HG03469 (cell line): ENCODE measurements around the gene C18orf63.
"Not testable (repeated sequence)": the region's sequence is repeated elsewhere in the genome, so short reads cannot be mapped to it uniquely, and the experiment has no call there.

Experiments
- ATAC-seq: cut with Tn5 transposase; IDR thresholded peaks from one replicate; pipeline ENCODE4 v1.9.1; 2021; ENCODE audit warnings: mild to moderate bottlenecking, moderate library complexity, moderate number of reproducible peaks; ENCODE audit not compliant: unreplicated experiment

C18orf63 gene

DNA sequence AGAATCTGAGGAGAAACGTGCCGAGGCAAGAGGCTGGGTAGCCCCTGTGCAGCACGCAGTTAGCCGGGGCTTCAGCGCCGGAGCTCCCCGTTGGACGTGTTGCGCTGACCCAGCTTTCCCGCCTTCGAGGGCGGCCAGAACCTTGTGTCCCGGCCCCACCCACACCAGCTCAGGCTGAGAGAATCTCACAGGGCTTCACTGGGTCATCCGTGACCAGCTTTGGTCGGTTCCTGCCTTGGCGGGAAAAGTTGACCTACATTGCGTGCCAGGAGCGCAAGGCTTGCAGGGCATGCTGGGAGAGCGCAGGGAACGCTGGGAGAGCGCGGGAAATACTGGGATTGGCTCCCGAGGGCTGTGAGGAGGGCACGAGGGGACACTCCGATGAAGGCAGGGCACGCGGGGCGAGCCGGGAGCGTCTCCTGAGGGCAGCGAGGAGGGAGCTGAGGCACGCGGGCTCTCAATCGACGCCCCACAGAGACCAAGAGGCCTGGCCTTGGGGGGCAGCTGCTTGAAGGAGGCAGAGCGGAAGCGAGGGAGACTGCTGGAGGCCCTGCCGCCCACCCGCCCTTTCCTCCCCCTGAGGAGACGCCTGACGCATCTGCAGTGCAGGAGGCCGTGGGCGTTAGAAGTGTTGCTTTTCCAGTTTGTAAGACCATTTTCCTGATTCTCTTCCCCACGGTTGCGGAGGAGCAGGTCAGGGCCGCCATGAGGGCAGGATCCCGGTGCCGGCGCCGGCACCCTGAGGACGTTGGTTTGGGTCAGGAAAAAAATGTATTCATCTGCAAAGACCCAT lies at the start of gene C18orf63:
Gene C18orf63 (plus strand): TSS at position 376 of the 793 bp plus-strand sequence. CDS start 2,027 bp downstream, outside the sequence.
- no peak for ATAC-seq

DNA sequence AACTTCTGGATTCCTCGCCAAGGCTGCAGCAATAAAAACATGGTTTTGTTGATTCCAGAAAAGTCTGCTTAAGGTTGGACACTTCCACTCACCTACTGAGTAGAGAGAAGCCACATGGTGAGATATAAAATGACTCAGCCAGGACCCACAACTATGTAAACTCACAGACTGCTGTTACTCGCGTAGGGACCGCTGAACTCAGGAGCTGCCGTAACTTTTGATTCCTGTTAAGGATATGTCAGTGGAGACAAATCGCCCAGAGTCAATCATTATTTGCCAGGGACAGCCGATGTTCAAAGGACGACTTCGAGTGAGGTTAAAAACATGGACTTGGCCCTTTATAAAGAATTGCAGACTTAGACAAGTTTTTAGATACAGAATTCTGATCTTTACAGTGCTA lies 49.5 kb upstream of the C18orf63 start:
- ATAC-seq = no peak

DNA sequence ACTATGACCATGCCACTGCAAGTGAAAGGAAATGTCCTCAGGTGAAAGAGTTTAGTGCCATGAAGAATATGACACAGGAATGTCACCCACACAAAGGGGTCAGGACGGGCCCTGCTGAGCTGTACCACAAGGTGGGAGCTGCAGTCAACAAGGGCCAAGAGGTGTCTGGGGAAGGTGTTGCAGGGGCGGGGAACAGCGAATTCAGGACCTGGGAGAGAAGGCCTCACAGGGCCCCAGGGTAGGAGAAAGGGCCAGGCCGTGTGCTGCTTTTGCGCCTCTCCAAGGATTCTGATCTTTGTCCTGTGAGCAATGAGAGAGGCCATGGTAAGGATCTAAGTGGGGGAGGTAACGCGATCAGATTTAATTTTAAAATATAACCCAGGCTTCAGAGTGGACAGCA lies 47.5 kb upstream of the C18orf63 start:
- no peak for ATAC-seq

DNA sequence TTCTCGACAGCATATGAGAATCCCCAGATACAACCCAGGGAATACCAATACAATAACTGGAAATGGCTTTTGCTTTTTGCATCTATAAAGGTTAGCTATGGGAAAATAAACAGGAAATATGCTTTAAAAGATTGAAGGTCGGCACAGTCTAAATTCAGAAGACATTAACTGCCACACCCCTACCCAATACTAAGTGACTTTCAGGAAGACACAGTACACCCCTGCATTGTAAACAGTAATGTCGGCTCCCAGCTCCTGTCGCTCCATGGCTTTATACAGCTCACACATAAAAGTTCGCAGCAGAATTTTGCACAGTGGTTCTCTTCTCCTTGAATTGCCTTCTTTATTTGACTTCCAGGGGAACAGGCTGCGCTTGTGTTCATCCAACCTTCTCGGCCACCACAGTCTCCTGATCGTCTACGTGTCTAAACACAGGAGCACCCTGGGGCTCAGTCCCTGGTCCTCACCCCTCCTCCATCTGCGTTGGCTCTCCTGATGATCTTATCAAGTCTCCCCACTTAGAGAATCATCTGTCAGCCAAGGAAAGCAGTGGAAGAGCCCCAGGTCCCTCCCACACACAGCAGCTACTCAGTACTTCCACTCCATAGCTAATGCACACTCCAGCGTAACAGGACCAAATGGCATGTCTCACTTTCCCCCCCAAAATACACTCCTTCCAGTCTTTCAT lies 46.6 kb upstream of the C18orf63 start:
- no peak for ATAC-seq

DNA sequence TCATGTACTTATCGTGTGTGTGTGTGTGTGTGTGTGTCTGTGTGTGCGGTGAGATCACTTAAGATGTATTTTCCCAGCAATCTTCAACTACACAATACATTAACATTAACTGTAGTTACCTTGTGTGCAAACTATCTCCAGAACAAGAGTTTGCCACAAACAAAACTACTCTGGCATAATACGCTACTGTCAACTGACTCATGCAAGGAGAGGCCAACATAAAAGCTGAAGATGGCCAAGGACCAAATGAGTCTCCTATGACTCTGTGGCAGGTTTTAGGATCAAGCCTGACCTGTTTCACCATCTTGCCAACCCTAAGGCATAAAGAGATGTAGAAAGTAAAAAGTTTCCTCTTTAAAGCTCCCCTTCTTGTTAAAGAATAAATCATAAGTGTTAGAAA lies 44.0 kb upstream of the C18orf63 start:
- ATAC-seq = no peak

DNA sequence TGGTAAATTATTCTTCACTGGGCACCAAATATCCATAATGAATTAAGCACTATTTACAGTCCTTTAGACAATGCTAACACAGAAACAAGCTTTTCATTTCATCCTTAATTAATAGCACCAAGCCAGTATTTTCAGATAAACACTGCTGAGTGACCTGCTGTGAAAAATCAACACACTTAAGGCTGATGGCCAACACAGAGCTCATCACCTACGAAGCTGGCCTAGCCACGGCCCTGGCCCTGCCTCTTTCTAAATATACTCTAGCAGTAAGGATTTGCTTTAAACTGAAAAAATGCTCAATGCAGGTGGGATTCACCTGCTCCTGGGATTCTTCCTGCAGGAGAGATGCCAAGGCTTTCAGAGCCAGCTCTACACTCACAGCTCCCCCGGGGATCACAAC lies 42.2 kb upstream of the C18orf63 start:
- no peak for ATAC-seq

DNA sequence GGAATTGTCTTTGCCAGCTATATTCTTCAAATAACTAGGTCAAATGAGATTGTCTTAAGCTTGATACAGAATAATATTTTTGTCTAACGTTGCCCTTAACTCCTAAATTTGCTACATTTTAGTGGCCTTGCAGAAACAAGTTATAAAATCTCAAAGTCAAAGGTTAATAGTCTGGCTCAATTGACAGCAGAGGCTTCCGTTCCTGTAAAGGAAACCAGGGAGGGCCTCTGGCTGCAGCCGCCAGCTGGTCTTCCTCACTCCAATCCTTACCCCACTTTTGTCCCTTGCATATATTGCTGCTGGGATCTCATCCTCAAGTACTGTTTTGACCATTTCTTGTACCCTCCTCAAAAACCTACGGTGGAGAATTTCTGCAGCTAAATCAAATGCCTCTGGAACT lies 40.9 kb upstream of the C18orf63 start:
- no peak for ATAC-seq

DNA sequence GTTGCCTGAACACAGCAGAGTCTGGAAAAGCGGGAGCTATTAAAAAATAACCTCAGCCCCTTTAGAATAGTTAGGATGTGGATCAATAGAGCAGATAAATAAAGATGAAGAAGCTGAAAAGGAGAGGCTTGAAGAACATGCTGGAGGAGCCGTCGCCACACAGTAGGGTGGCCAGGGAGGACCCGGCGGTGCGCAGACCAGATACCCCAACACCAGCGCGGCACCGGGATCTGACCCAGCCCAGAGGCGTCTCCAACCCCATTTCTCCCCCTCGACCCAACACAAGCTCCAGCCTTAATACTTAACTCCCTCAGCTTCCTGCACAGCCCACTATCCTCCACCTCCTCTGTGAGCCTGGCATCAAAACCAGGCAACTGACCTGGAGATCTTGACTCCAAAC lies 39.9 kb upstream of the C18orf63 start:
- ATAC-seq = no peak

DNA sequence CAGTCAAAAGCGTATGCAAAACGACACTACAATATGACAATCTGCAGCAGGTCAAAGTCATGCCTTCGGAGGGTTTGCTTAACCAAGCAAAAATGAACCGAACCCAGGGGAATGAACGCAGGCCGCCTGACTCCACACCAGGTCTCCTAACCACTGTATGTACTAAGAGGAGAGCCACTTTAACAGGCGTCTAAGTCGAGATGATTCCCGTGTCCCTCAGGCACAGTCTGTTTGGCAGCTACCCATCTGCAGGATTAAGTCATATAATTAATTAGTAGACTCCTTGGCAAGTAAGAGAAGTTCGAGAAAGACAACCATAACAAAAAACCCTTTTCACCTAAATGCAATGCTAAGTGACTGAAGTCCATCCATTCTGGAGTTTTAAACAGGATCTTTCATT lies 39.0 kb upstream of the C18orf63 start:
- ATAC-seq = no peak

DNA sequence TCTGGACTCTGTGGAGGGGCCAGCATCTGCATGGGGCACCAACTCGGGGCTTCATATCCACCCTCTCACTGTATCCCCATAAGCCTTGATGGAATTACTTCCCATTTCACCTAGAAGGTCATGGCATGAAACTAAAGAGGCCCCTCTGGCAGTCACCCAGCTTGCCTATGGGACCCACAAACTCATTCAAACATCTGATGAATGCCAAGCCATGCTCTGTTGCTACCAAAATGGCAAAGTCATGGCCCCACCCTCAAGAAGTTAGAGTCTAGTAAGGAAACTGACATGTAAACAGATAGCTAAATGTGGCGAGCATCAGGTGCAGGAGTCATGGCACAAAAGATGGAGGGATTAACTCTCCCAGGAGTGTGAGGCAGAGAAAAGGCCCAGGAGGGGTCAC lies 38.3 kb upstream of the C18orf63 start:
- ATAC-seq = no peak

DNA sequence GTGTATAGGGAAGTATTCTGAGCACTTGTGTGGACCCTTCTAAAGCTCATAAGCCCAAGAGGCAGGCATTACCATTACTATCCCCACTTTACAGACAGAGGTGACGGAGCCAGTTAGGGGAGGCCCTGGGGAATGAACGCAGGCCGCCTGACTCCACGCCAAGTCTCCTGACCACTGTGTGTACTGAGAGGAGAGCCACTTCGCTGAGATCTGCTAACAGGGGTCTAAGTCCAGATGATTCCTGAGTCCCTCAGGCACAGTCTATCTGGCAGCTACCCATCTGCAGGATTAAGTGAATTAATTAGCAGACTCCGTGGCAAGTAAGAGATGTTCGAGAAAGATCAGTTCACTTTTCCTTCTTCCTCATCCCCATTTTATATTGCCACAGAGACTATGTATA lies 37.6 kb upstream of the C18orf63 start:
- no peak for ATAC-seq

DNA sequence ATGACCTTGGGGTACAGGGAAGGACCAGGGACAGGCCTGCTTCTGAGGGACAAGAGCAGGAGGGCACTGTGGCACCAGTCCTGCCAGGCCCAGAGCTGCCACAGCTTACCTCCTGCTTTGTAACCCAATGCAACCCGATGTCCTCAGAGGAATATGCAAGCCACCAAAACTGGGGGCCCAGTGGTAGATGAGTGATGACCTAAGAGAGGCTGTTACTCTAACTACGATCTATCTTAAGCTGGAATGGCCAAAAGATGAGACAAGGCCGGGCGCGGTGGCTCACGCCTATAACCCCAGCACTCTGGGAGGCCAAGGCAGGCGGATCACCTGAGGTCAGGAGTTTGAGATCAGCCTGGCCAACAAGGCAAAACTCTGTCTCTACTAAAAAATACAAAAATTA lies 36.7 kb upstream of the C18orf63 start:
- ATAC-seq = no peak

DNA sequence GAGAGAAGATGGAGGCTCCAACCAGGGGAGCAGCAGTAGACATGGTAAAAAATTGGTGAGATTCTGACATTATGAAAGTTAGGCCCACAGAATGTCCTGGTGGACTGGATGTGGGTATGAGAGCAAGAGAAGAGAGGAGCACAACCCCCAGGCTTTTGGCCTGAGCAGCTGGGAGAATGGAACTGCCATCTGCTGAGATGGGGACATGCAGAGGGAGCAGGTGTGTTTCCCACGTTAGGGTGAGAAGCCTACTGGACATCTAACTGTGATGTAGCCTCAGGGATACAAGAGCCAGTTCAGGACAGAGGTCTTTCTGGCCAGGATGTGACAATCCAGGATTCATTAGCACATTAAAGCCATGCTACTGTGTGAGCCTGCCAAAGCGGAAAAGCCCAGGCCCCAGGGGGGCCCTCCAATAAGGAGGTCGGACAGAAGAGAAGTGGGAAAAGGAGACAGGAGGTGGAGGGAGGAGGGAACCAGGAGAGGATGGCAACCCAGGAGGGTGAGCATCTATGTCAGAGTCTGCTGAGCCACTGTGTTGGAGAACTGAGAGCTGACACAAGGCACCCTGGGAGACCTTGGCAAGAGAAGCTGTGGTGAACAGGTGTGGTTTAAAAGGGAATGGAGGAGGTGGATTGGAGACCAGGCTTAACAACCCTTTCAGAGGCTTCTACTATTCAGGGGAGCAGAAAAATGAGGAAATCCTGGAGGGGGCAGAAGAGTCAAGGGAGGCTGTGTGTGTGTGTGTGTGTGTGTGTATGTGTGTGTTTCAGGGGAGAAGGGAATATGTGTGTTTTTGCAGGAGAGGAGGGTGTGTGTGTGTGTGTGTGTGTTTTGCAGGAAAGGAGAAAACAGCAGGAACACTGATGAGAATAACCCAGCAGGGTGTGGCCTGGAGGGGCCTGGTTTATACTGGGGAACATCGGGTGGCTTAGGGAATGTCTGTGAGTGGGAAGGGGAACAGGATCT lies 34.3 kb upstream of the C18orf63 start:
- no peak for ATAC-seq

DNA sequence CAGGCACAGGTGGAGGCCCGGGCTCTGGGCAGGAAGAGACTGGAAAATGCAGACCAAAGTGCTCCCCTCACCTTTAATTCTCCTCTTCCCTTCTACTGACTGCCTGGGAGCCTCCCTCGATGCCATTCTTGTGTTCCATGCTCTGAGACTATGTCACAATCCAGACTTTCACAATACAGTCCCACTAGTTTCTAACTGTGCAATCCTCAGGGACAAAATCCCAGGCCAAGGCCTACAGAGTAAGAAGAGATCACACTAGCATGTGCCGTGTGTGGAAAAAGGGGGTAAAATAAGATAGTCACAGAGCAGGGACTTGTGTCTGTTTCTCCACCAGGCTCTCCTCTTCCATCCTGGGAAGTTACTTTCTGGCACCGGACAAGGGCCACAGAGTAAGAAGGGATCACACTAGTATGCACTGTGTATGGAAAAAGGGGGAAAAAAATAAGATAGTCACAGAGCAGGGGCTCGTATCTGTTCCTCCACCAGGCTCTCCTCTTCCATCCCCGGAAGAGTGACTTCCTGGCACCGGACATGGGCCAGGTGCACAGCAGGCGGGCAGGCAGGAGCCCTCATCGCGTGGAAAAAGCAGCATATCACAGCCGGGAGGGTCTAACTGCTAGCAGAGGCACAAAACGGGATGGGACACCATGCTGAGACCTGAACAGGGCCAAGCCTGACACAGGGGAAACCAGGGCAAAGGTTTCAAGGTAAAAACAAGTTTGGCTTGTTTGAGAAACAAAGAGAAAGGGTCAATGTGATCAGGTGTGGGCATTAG lies 33.5 kb upstream of the C18orf63 start:
- no peak for ATAC-seq

DNA sequence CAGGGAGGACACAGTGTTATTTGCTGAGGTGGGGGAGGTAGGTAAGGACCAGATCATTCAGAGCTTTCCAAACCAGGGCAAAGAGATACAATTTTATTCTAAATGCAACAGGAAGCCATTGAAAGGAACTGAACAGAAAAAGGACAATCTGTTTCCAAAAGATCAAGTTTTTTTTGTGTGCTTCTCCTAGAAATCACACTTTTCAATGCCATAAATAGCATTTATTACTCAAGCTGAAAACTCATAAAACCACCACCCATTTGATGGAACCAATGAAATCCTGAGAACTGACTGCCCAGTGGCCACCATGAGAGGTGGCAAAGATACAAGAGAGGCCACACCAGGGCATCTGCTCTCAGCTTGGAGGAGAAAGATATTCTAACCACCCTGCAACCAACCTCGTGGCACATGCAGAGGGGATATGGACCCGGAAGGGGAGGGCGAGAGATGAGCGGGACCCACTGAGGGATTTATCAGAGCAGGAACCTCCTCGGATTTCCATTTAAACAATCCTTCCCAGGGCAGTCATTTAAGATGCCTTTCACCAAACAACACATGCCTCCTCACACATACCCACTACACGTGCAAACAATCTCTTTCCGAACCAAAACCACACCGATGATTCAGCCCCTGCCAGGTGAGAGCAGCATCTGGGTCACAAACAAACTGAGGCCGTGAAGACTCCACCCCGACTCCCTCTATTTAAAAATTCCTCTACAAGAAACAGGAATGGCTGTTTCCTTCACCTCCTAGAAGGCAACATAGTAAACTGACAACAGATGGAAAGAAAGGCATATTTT lies 32.7 kb upstream of the C18orf63 start:
- no peak for ATAC-seq

DNA sequence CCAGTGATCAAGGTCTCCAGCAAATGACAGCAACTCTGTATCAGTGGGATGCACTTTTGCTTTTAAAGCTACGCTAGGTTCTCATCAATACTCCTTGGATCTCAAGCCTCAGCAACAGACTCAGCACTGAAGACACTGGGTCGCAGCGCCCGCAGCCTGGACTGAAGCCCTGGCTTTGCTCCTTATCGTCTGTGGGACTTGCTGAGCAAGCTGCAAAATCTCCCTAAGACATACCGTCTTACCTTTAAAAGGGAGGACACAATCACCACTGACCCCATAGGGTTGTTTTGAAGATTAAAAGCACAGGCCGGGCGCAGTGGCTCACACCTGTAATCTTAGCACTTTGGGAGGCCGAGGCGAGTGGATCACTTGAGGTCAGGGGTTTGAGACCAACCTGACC lies 32.0 kb upstream of the C18orf63 start:
- no peak for ATAC-seq

DNA sequence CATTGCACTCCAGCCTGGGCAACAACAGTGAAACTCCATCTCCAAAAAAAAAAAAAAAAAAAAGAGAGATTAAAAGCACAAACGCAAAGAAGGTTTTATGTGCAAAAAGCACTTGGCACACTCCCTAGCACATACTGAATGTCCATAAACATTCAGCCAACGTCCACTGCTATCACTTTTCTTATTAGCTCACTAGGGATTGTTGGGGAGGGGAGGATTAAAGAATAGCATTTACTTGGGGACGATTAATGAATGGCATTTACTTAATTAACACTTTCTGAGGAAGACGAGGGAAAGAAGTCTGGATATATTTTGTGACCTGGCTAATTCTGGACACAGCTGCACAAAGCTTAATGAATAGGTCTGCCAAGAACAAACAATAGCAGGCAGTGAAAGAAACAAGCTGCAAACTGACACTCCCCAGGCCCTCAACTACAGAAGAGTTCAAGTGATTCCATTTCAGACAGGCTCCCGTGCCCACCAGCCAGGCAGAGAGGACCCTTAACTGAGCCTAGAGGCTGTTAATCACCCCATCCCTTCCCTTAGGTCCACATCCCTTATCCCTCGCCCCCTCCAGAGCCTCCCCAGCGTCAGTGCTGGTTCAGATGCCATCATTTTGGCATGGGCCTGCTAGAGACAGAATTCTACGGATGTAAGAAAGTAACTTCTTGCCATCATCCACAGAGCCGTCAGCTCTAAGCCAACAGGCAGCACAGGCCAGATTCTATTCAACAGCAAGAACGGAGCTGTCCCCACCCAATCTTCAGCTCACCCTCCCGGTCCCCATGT lies 31.3 kb upstream of the C18orf63 start:
- no peak for ATAC-seq

DNA sequence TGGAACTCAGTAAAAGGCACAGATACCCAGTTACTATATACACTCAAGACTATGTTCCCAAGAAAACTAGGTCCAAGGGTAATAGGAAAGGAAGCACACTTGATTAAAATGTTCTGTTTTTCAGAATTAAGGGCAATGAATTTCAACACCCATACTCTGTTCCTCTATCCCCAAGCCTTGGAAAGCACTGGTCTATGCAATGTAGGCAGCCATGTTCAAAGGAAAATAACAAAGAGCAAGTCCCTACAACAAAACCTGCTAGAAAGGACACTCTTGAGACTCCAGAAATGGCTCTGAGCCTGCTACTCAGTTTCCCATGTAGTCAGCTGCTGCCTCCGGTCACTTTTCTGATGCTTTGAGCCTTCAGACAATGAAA lies 30.7 kb upstream of the C18orf63 start:
- ATAC-seq = no peak

DNA sequence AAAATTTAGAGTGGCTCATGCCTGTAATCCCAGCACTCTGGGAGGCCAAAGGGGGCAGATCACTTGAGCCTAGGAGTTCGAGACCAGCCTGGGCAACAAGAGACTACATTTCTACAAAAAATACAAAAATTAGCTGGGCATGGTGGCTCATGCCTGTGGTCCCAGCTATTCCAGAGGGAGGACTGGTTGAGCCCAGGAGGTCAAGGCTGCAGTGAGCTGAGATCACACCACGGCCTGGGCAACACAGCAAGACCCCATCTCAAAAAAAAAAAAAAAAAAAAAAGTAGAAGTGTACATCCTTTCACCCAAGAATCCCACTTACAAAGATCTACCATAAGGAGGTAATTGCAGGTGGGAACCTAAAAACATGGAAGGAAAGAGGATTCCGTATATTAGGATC lies 30.1 kb upstream of the C18orf63 start:
- ATAC-seq = not testable (repeated sequence)
